HCT116 (cell line): ENCODE measurements around the gene NUP210. TPM values are rescaled to one million over a fixed set of nuclear protein-coding genes. Genes with fewer than 3 reads are reported as not detected.

Experiments
- ATAC-seq: fragments of 200-7000 bp; cut with Tn5 transposase; 2 replicates; pipeline ENCODE4 v1.9.1; 2020; ENCODE audit warnings: mild to moderate bottlenecking, moderate library complexity
- BruUV-seq: library from RNA; stranded (reverse); fragments of 400-500 nt; replicated peaks from 2 replicates; lab custom pipeline; 2021; lab: Mats Ljungman, UMichigan
- CTCF ChIA-PET: fragments of 300-600 bp; sonication (Branson Sonifier 250); formaldehyde crosslinking; loops from one replicate; lab custom pipeline; 2021; ENCODE audit warnings: antibody characterized with exemption; lab: Charles Lee
- POLR2A ChIA-PET: fragments of 300-600, 350-600 bp; sonication (Branson Sonifier 250); formaldehyde crosslinking; loops from one replicate; lab custom pipeline; 2021; ENCODE audit warnings: antibody characterized with exemption; lab: Charles Lee
- RAD21 ChIA-PET, 2 experiments: fragments of 300-600 bp; sonication (Branson Sonifier 250); formaldehyde crosslinking; loops; one replicate each; lab custom pipeline; 2023; ENCODE audit warnings: low total read pairs in 2 of 2; ENCODE audit not compliant: uncharacterized antibody in 2 of 2, unreplicated experiment in 2 of 2, low non-redundant PET in 1 of 2; lab: Charles Lee
- DNase-seq: peaks from one replicate; pipeline ENCODE4 v3.0.0-alpha.2; 2010; ENCODE audit warnings: low read depth, low spot score
- H2AFZ ChIP-seq: fragments of 200-600 bp; shearing (Covaris generic), sonication (generic); 2 replicates; pipeline ENCODE4 v1.6.1; 2017; ENCODE audit warnings: low read depth, mixed run types, mixed read lengths, antibody characterized with exemption, low read length; ENCODE audit not compliant: poor library complexity, severe bottlenecking
- H3K27ac ChIP-seq: 2 replicates; pipeline ENCODE4 v1.5.1; 2012; ENCODE audit warnings: low read depth, low read length
- H3K27me3 ChIP-seq: fragments of 200-600 bp; sonication (generic); 2 replicates; pipeline ENCODE4 v1.6.1; 2016; ENCODE audit warnings: mixed run types, low read length, mixed read lengths; ENCODE audit not compliant: insufficient read depth
- H3K36me3 ChIP-seq, 2 experiments: fragments of 200-500 bp in 1 of 2; fragments of 200-600 bp in 1 of 2; sonication (Bioruptor generic) in 1 of 2; sonication (generic) in 1 of 2; 2 replicates each; pipeline versions ENCODE4 v1.5.1 to v1.6.1; 2014 to 2016; ENCODE audit warnings: low read length in 2 of 2, inconsistent platforms in 1 of 2, mixed read lengths in 1 of 2, mixed run types in 1 of 2; ENCODE audit not compliant: insufficient read depth in 2 of 2, control insufficient read depth in 1 of 2
- H3K4me1 ChIP-seq, 2 experiments: fragments of 200-600 bp in 1 of 2; sonication (generic) in 1 of 2; 2 replicates each; pipeline versions ENCODE4 v1.5.1 to v1.6.1; 2012 to 2017; ENCODE audit warnings: low read length in 2 of 2, inconsistent platforms in 1 of 2, mild to moderate bottlenecking in 1 of 2, mixed read lengths in 1 of 2, mixed run types in 1 of 2, moderate library complexity in 1 of 2; ENCODE audit not compliant: insufficient read depth in 2 of 2, control insufficient read depth in 1 of 2
- H3K4me2 ChIP-seq: fragments of 200-600 bp; sonication (generic); 2 replicates; pipeline ENCODE4 v1.6.1; 2017; ENCODE audit warnings: mixed run types, low read length, mixed read lengths
- H3K4me3 ChIP-seq, 2 experiments: fragments of 200-600 bp in 1 of 2; sonication (generic) in 1 of 2; replicated peaks in 1 of 2; 2 replicates each; pipeline ENCODE4 v1.5.1; 2011 to 2016; ENCODE audit warnings: low read length in 2 of 2, control low read depth in 1 of 2, low read depth in 1 of 2, mild to moderate bottlenecking in 1 of 2, mixed read lengths in 1 of 2, mixed run types in 1 of 2
- H3K79me2 ChIP-seq: fragments of 200-600 bp; sonication (generic); 2 replicates; pipeline ENCODE4 v1.6.1; 2017; ENCODE audit warnings: mild to moderate bottlenecking, mixed run types, low read length, moderate library complexity, mixed read lengths; ENCODE audit not compliant: insufficient read depth
- H3K9ac ChIP-seq: fragments of 200-600 bp; sonication (generic); 2 replicates; pipeline ENCODE4 v1.6.1; 2016; ENCODE audit warnings: low read length, mixed read lengths
- H3K9me2 ChIP-seq: fragments of 200-600 bp; sonication (generic), shearing (Covaris generic); 2 replicates; pipeline ENCODE4 v1.6.1; 2017; ENCODE audit warnings: mixed run types, mild to moderate bottlenecking, moderate library complexity; ENCODE audit not compliant: insufficient read depth
- H3K9me3 ChIP-seq, 2 experiments: fragments of 200-500 bp in 1 of 2; fragments of 200-600 bp in 1 of 2; sonication (Bioruptor generic) in 1 of 2; sonication (generic) in 1 of 2; 2 replicates each; pipeline ENCODE4 v1.6.1; 2014 to 2017; ENCODE audit warnings: low read length in 2 of 2, mixed read lengths in 2 of 2, inconsistent platforms in 1 of 2, low read depth in 1 of 2, mild to moderate bottlenecking in 1 of 2, mixed run types in 1 of 2, moderate library complexity in 1 of 2; ENCODE audit not compliant: control insufficient read depth in 1 of 2, insufficient read depth in 1 of 2
- H4K20me1 ChIP-seq: fragments of 200-600 bp; sonication (generic), shearing (Covaris generic); 2 replicates; pipeline ENCODE4 v1.6.1; 2017; ENCODE audit warnings: mixed run types, mild to moderate bottlenecking, moderate library complexity; ENCODE audit not compliant: insufficient read depth
- ATF3 ChIP-seq: IDR thresholded peaks from 2 replicates; pipeline ENCODE4 v1.6.1; 2012
- CEBPB ChIP-seq: IDR thresholded peaks from 2 replicates; pipeline ENCODE4 v1.6.1; 2012; ENCODE audit warnings: low read depth
- EGR1 ChIP-seq: IDR thresholded peaks from 2 replicates; pipeline ENCODE4 v1.6.1; 2012; ENCODE audit warnings: low read depth
- ELF1 ChIP-seq: IDR thresholded peaks from 2 replicates; pipeline ENCODE4 v1.6.1; 2012; ENCODE audit warnings: low read depth, borderline replicate concordance
- EZH2 ChIP-seq: fragments of 200-600 bp; sonication (generic); IDR thresholded peaks from 2 replicates; pipeline ENCODE4 v1.6.1; 2017; ENCODE audit warnings: antibody characterized with exemption, mixed run types
- JUND ChIP-seq: IDR thresholded peaks from 2 replicates; pipeline ENCODE4 v1.6.1; 2012
- POLR2AphosphoS5 ChIP-seq: IDR thresholded peaks from 2 replicates; pipeline ENCODE4 v1.6.1; 2011; ENCODE audit warnings: mild to moderate bottlenecking, low read depth, low read length, moderate library complexity
- RAD21 ChIP-seq: IDR thresholded peaks from 2 replicates; pipeline ENCODE4 v1.6.1; 2012; ENCODE audit warnings: low read depth, mild to moderate bottlenecking
- SIN3A ChIP-seq: IDR thresholded peaks from 2 replicates; pipeline ENCODE4 v1.6.1; 2012; ENCODE audit warnings: low read depth
- SP1 ChIP-seq: IDR thresholded peaks from 2 replicates; pipeline ENCODE4 v1.6.1; 2012; ENCODE audit warnings: low read depth
- SRF ChIP-seq: IDR thresholded peaks from 2 replicates; pipeline ENCODE4 v1.6.1; 2012; ENCODE audit warnings: low read depth
- TCF7L2 ChIP-seq: IDR thresholded peaks from 2 replicates; pipeline ENCODE4 v1.7.0; 2011; ENCODE audit warnings: borderline replicate concordance, inconsistent platforms; ENCODE audit not compliant: insufficient read depth, insufficient read length; ENCODE audit errors: extremely low read depth
- YY1 ChIP-seq: IDR thresholded peaks from 2 replicates; pipeline ENCODE4 v1.6.1; 2011; ENCODE audit warnings: low read length, low read depth, moderate library complexity, mild to moderate bottlenecking; ENCODE audit not compliant: insufficient replicate concordance; ENCODE audit errors: extremely low read depth
- ZFX ChIP-seq: fragments of 450-650 bp; IDR thresholded peaks from 2 replicates; pipeline ENCODE4 v1.6.1; 2017
- intact Hi-C: fragments of 100-400 bp; cut with micrococcal nuclease; formaldehyde crosslinking; loops from 2 replicates; pipeline ENCODE4 v1.10.0; 2022
- total RNA-seq: library from RNA; stranded (reverse); gene quantifications from one replicate; pipeline ENCODE4 v1.2.1, GENCODE V29; 2021; ENCODE audit not compliant: unreplicated experiment
- TF ChIP-seq, protein P1 (sequence below): IDR thresholded peaks from 2 replicates; pipeline ENCODE4 v1.6.1; 2012
- TF ChIP-seq, protein P2 (sequence below), 3 experiments: fragments of 200-600 bp in 1 of 3; sonication (generic) in 1 of 3; IDR thresholded peaks in 2 of 3; conservative IDR thresholded peaks in 1 of 3; 2 replicates each; pipeline ENCODE4 v1.5.1; 2012 to 2017; ENCODE audit warnings: low read depth in 2 of 3, low read length in 2 of 3, antibody characterized with exemption in 1 of 3, borderline replicate concordance in 1 of 3, control low read depth in 1 of 3, mild to moderate bottlenecking in 1 of 3, mixed read lengths in 1 of 3, mixed run types in 1 of 3, moderate library complexity in 1 of 3; ENCODE audit not compliant: insufficient read depth in 1 of 3

Gene NUP210
- total RNA-seq, 1 experiment from 2014 or later, result 74.9 TPM

DNA sequence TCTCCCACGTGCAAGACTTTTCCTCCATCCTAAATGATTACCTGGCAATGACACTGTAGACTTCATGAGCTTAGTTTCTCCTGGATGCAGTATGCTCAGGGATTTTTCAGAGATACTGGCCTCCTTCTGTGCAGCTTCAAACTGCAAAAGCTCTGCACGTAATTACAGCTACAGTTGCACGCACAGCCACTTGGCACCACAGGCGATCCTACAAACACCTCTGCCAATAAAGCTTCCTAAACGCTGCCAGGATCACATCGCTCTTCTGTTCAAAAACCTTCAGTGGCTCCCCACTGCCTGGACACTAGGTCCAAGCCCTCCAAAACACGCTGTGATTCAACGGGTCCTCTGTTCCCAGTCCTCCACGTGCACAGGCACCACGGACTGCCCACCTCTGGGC, 49.5 kb downstream of the NUP210 start:
- Histone ChIP-seq H3K4me2 (no peak overlapping the region), H3K9ac (no peak overlapping the region), H3K9me3 (no peaks in the 10 kb centered on the region), H3K36me3 (peaks cover 7 to 24% of the 10 kb centered on the region in 2 experiments; a peak in 3 of 4 replicates), H3K27ac (no peak overlapping the region), H3K79me2 (no peaks in the 10 kb centered on the region), H3K27me3 (no peaks in the 10 kb centered on the region), H2AFZ (no peak overlapping the region), H4K20me1 (no peaks in the 10 kb centered on the region), H3K4me1 (peaks cover 0 to 13% of the 10 kb centered on the region in 2 experiments; a peak in 2 of 4 replicates), H3K9me2 (no peaks in the 10 kb centered on the region), H3K4me3 (no peak overlapping the region)
- BruUV-seq, result no TSS peak
- TF ChIP-seq SP1, result no peak
- TF ChIP-seq ZFX, result no peak
- no peak for TF ChIP-seq SIN3A
- TF ChIP-seq SRF, result no peak
- TF ChIP-seq ELF1, result no peak
- TF ChIP-seq RAD21, result no peak
- no peak for TF ChIP-seq TCF7L2
- TF ChIP-seq POLR2AphosphoS5, result no peak
- TF ChIP-seq ATF3, result no peak
- TF ChIP-seq EZH2, result no peak
- no peak for TF ChIP-seq EGR1
- TF ChIP-seq, protein P1, sequence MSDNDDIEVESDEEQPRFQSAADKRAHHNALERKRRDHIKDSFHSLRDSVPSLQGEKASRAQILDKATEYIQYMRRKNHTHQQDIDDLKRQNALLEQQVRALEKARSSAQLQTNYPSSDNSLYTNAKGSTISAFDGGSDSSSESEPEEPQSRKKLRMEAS, result no peak
- ChIA-PET RAD21 (no interaction called here), POLR2A (interaction anchor here (1.1 kb wide), 1 partner anchor 21 kb away, joined by 3 read pairs; no protein-coding TSS in a partner anchor), CTCF (no interaction called here)
- ATAC-seq, result no peak
- DNase-seq, result no peak
- intact Hi-C loops, result no loop called here

DNA sequence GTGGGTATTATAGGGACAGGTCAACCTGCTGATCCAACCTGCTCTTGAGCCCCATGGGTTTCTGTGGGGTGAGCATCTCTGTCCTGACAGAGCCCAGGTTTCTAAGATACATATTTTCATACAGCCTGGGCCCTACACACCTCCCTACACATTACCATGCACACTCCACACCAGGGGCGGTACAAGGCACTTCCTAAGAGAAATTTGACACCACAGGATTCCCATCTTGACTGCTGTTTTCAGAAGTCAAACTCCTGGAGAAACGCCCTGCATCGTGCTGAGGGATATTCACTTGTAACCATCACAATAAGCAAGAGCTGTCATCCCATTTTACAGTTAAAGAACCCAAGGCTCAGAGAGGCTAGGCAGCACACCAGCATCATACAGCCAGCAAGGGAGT, 50.1 kb downstream of the NUP210 start:
- H3K27ac ChIP-seq, result no peak overlapping the region
- TF ChIP-seq, protein P2, sequence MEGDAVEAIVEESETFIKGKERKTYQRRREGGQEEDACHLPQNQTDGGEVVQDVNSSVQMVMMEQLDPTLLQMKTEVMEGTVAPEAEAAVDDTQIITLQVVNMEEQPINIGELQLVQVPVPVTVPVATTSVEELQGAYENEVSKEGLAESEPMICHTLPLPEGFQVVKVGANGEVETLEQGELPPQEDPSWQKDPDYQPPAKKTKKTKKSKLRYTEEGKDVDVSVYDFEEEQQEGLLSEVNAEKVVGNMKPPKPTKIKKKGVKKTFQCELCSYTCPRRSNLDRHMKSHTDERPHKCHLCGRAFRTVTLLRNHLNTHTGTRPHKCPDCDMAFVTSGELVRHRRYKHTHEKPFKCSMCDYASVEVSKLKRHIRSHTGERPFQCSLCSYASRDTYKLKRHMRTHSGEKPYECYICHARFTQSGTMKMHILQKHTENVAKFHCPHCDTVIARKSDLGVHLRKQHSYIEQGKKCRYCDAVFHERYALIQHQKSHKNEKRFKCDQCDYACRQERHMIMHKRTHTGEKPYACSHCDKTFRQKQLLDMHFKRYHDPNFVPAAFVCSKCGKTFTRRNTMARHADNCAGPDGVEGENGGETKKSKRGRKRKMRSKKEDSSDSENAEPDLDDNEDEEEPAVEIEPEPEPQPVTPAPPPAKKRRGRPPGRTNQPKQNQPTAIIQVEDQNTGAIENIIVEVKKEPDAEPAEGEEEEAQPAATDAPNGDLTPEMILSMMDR (IDR thresholded peaks at IDR 0.05 in 2 of 3, conservative IDR thresholded peaks at IDR 0.05 in 1 of 3; ENCODE audit: borderline replicate concordance in 1 of 3, insufficient read depth in 1 of 3, low read depth in 2 of 3, low read length in 2 of 3), result no peak
- TF ChIP-seq EGR1 (no peak), JUND (no peak), YY1 (no peak), SIN3A (no peak), RAD21 (no peak), SP1 (no peak), TCF7L2 (no peak), CEBPB (no peak)
- TF ChIP-seq, all 23 proteins: peak for 0
- no peaks in the 10 kb centered on the region for H3K9me2 ChIP-seq
- no TSS peak for BruUV-seq
- no peak overlapping the region for H3K4me2 ChIP-seq
- H3K4me3 ChIP-seq, result no peak overlapping the region
- no peak overlapping the region for H3K9ac ChIP-seq
- peaks cover 0 to 13% of the 10 kb centered on the region in 2 experiments; a peak in 2 of 4 replicates for H3K4me1 ChIP-seq
- H3K27me3 ChIP-seq, result no peaks in the 10 kb centered on the region
- H3K9me3 ChIP-seq, result no peaks in the 10 kb centered on the region
- H2AFZ ChIP-seq, result no peak overlapping the region
- POLR2A ChIA-PET, result interaction anchor here (1.1 kb wide), 1 partner anchor 21 kb away, joined by 3 read pairs; no protein-coding TSS in a partner anchor
- no peak for ATAC-seq
- RAD21 ChIA-PET, result no interaction called here
- no peaks in the 10 kb centered on the region for H4K20me1 ChIP-seq
- CTCF ChIA-PET, result no interaction called here
- no peaks in the 10 kb centered on the region for H3K79me2 ChIP-seq
- DNase-seq, result no peak
- intact Hi-C loops, result no loop called here
- H3K36me3 ChIP-seq, result peaks cover 5 to 24% of the 10 kb centered on the region in 2 experiments; a peak in 3 of 4 replicates
